Parathyroid adenoma (tissue), 2 donors: ENCODE data around the gene ATF6B.

Experiments used
- H2AFZ ChIP-seq: fragments of 300-600 bp; sonication (generic); one replicate; pipeline ENCODE4 v1.7.0; 2017; ENCODE audit warnings: antibody characterized with exemption, mild to moderate bottlenecking
- H3K27ac ChIP-seq: fragments of 300-600 bp; sonication (generic); one replicate; pipeline ENCODE4 v1.7.0; 2017
- H3K27me3 ChIP-seq: fragments of 300-600 bp; sonication (generic); one replicate; pipeline ENCODE4 v1.7.0; 2017; ENCODE audit warnings: low read length; ENCODE audit not compliant: control insufficient read depth, insufficient read depth
- H3K36me3 ChIP-seq: fragments of 300-600 bp; sonication (generic); one replicate; pipeline ENCODE4 v1.7.0; 2017; ENCODE audit warnings: low read length; ENCODE audit not compliant: control insufficient read depth, insufficient read depth
- H3K4me1 ChIP-seq: fragments of 300-600 bp; sonication (generic); one replicate; pipeline ENCODE4 v1.7.0; 2017; ENCODE audit warnings: control low read depth
- H3K4me2 ChIP-seq: fragments of 300-600 bp; sonication (generic); one replicate; pipeline ENCODE4 v1.7.0; 2017; ENCODE audit warnings: low read length
- H3K4me3 ChIP-seq: fragments of 300-600 bp; sonication (generic); one replicate; pipeline ENCODE4 v1.7.0; 2017; ENCODE audit warnings: low read depth, low read length
- H3K79me2 ChIP-seq: fragments of 300-600 bp; sonication (generic); one replicate; pipeline ENCODE4 v1.7.0; 2017; ENCODE audit warnings: control low read depth
- H3K9ac ChIP-seq: fragments of 300-600 bp; sonication (generic); one replicate; pipeline ENCODE4 v1.7.0; 2017; ENCODE audit warnings: mild to moderate bottlenecking
- H3K9me3 ChIP-seq: fragments of 300-600 bp; sonication (generic); one replicate; pipeline ENCODE4 v1.7.0; 2017; ENCODE audit warnings: low read length; ENCODE audit not compliant: control insufficient read depth
- CTCF ChIP-seq: fragments of 300-600 bp; sonication (generic); IDR thresholded peaks from one replicate; pipeline ENCODE4 v1.7.0; 2017; ENCODE audit warnings: antibody characterized with exemption, mild to moderate bottlenecking
- donor health status: primary hyperparathyroidism.

Gene ATF6B

GRCh38 chr6:32109765-32110160 lies 18.3 kb downstream of the ATF6B start:
- Histone ChIP-seq H3K27ac (peak overlapping the region; percentile 47), H2AFZ (no peak overlapping the region), H3K9ac (no peak overlapping the region), H3K4me2 (no peak overlapping the region), H3K79me2 (no peaks in the 10 kb centered on the region), H3K27me3 (no peaks in the 10 kb centered on the region), H3K4me3 (no peak overlapping the region), H3K9me3 (no peaks in the 10 kb centered on the region), H3K4me1 (peaks cover 7% of the 10 kb centered on the region), H3K36me3 (no peaks in the 10 kb centered on the region)
- no peak for TF ChIP-seq CTCF

- H3K36me3 ChIP-seq: no peaks in the 10 kb centered on the region
- peak within 1 kb of the TSS; percentile 59 for H3K27ac ChIP-seq
- peak within 1 kb of the TSS; percentile 25 for H3K4me3 ChIP-seq
- H3K4me2 ChIP-seq: no peak within 1 kb of the TSS
- no peak within 1 kb of the TSS for H2AFZ ChIP-seq
- H3K79me2 ChIP-seq: no peaks in the 10 kb centered on the region
- peaks cover 7% of the 10 kb centered on the region for H3K4me1 ChIP-seq
- no peaks in the 10 kb centered on the region for H3K9me3 ChIP-seq
- no peak within 1 kb of the TSS for H3K9ac ChIP-seq
- H3K27me3 ChIP-seq: no peaks in the 10 kb centered on the region
- TF ChIP-seq CTCF: no peak
Measured at GRCh38 chr6:32109114-32109764, 18.8 kb downstream of the ATF6B start, which contains the start of gene TNXB. TSS of gene TNXB (minus strand) at chr6:32109338. CDS start at chr6:32098198, 11,140 bp downstream.

- H3K27me3 ChIP-seq: no peaks in the 10 kb centered on the region
- peak overlapping the region; percentile 25 for H3K4me3 ChIP-seq
- no peak overlapping the region for H3K9ac ChIP-seq
- H3K9me3 ChIP-seq: no peaks in the 10 kb centered on the region
- no peaks in the 10 kb centered on the region for H3K79me2 ChIP-seq
- no peak overlapping the region for H3K4me2 ChIP-seq
- no peaks in the 10 kb centered on the region for H3K36me3 ChIP-seq
- no peak overlapping the region for H2AFZ ChIP-seq
- TF ChIP-seq CTCF: no peak
- H3K4me1 ChIP-seq: peaks cover 7% of the 10 kb centered on the region
- peak overlapping the region; percentile 59 for H3K27ac ChIP-seq
Measured at GRCh38 chr6:32108727-32109113, 19.3 kb downstream of the ATF6B start.

GRCh38 chr6:32108094-32108627 lies 19.9 kb downstream of the ATF6B start:
- Histone ChIP-seq H3K4me3 (peak overlapping the region; percentile 25), H3K9ac (no peak overlapping the region), H2AFZ (no peak overlapping the region), H3K27me3 (no peaks in the 10 kb centered on the region), H3K9me3 (no peaks in the 10 kb centered on the region), H3K79me2 (no peaks in the 10 kb centered on the region), H3K36me3 (no peaks in the 10 kb centered on the region), H3K4me1 (peaks cover 7% of the 10 kb centered on the region), H3K4me2 (no peak overlapping the region), H3K27ac (peak overlapping the region; percentile 59)
- TF ChIP-seq CTCF: no peak

- no peak overlapping the region for H2AFZ ChIP-seq
- H3K9ac ChIP-seq: no peak overlapping the region
- peak overlapping the region; percentile 59 for H3K27ac ChIP-seq
- no peaks in the 10 kb centered on the region for H3K27me3 ChIP-seq
- no peaks in the 10 kb centered on the region for H3K9me3 ChIP-seq
- no peaks in the 10 kb centered on the region for H3K36me3 ChIP-seq
- no peak overlapping the region for H3K4me3 ChIP-seq
- no peak overlapping the region for H3K4me2 ChIP-seq
- no peaks in the 10 kb centered on the region for H3K79me2 ChIP-seq
- peaks cover 7% of the 10 kb centered on the region for H3K4me1 ChIP-seq
- no peak for TF ChIP-seq CTCF
Measured at GRCh38 chr6:32107406-32107805, 20.6 kb downstream of the ATF6B start.
